A673 (cell line): Measurements from ENCODE around the gene ACVRL1.

Experiments used
- CTCF ChIP-seq: fragments of 300-800, 200-600 bp; sonication (generic); conservative IDR thresholded peaks from 2 replicates; pipeline ENCODE4 v1.5.1; 2017; ENCODE audit warnings: low read depth, mild to moderate bottlenecking, antibody characterized with exemption, low read length, moderate library complexity, mixed read lengths
- EZH2 ChIP-seq: fragments of 200-600 bp; sonication (generic); IDR thresholded peaks from 2 replicates; pipeline ENCODE4 v1.6.1; 2017; ENCODE audit warnings: borderline replicate concordance, low read depth, mild to moderate bottlenecking, mixed read lengths, antibody characterized with exemption, low read length; ENCODE audit not compliant: poor library complexity, severe bottlenecking

- TF ChIP-seq CTCF = no peak
- no peak for TF ChIP-seq EZH2
These were observed 10.6 kb downstream of the ACVRL1 start for GRCh38 chr12:51917746-51918453.
